T follicular helper cell (primary cell): Measurements from ENCODE around the gene GPC5.
"Not testable (repeated sequence)": the region's sequence is repeated elsewhere in the genome, so short reads cannot be mapped to it uniquely, and the experiment has no call there.

Source experiments
- DNase-seq: peaks from one replicate; pipeline ENCODE4 v3.0.0-alpha.2; 2020; ENCODE audit warnings: low read depth

Gene GPC5

DNA sequence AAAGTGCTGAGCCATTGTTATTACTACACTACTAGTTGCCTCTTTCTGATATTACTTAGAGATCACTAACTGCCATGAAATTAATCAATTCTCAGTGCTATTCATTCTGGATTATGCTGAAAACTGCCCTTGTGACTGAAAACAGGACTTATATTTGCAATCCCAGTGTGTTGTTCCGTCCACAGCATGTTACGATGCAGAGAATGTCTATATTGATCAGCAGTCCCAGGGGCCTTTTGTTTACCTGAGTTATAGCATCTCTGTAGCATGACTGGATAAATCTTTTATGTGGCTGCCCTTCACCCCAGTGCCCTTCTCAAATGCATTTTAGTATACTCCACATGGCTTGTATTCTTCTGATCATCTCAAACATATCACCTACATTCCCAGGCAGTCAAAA, 251.0 kb downstream of the GPC5 start:
- no peak for DNase-seq

DNA sequence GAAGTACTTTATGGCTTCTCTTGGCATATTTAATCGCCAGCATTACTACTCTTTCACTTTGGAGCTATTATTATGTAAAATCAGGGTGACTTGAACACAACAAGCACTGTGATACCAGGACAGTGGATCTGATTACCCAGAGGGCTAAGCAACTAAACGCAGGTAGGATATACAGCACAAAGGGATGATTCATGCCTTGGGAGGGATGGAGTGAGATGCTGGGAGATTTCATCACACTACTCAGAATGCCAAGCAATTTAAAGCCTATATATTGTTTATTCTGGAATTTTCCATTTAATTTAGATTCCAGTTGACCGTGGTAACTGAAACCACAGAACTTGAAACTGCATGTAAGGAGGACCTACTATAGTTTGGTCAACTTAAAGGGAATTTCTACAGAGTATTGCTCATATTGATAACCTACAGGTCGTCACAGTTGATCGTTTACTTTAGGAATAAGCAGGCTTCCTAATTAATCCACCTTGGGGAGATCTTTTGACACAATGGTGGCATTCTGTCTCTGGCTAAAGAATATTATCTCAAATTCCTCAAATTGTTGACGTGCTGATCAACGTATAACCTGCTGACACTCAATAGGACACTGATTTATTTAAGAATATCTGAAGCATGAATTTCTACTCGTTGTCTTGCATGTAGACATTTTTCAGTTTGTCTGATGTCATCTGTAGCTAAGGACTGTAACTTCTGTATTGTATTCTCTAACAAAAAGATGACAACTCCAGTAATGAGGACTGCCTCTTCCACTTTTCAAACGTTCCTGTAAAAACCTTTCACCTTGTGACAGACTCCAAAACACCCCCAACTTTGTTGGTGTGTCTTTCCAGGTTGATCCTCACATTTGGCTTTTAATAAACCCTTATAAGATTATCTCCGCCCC, 254.2 kb downstream of the GPC5 start:
- no peak for DNase-seq

DNA sequence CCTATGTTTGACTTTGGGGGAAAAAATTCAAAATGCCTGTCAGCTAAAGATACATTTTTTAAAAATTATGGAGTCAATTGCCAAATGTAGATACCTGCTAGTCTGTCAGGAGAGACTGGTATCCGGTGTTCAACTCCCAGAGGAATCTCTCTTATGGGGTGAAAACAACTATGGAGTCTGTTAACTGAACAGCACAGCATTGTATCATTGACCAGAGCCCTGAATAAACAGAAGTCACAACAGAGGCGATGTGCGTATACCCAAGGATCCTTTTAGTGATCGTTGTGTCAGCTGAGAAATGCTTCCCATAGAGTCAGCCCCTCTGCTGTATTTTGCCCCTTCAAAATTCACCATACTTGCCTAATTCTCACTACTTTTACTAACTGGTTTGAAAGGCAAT, 257.3 kb downstream of the GPC5 start:
- DNase-seq, result no peak

DNA sequence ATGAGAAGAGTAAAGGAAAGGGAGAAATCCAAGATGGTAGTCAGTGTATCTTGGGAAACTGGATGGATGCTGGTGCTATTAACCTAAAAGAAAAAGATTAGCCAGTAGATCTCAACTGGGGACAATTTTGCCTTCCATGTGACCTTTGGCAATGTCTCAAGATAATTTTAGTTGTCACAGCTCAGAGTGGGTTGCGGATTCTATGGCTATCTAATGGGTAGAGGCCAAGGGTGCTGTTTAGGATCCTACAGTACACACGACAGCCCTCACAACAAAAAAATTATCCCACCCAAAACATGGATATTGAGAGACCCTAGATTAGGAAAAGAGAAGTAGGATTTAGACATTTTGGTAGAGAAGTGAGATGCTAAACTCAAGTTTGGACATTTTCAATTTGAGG, 258.9 kb downstream of the GPC5 start:
- DNase-seq, result no peak

DNA sequence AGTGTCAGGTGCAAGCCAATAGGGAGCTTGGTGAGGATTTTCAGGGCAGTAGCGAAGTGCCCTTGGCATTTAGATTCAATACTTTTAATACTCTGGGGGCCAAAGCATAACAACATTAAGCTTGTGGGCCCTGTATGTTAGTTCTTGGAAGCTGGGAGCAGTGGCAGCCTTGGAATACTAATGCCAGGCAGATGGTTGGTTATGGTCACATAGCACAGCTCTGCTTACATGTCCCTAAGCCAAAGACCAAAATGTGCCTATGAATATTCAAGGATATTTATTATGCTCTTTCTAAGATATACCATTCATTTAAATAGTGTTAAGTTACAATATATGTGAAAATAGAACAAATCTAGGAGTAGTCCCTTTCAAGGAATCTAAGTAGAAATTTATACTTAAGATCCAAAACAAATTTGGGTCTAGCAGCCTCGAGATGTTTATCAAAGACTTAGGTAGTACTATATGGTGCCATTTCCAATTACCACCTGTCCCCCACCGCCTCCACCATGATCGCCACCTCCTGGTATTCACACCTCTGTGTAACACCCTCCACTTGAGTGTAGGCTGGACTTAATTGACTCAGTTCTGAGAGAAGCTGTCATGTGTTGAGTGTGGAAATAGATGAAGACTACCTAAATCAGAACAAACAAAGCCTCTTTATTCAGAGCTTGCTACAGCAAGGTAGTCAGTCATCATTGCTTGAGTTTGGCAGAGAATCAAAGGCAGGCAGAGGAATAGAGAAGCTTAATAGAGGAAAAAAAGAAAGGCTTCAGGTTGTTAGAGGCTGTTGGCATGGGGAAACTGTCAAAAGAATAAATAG, 261.0 kb downstream of the GPC5 start:
- DNase-seq, result no peak

DNA sequence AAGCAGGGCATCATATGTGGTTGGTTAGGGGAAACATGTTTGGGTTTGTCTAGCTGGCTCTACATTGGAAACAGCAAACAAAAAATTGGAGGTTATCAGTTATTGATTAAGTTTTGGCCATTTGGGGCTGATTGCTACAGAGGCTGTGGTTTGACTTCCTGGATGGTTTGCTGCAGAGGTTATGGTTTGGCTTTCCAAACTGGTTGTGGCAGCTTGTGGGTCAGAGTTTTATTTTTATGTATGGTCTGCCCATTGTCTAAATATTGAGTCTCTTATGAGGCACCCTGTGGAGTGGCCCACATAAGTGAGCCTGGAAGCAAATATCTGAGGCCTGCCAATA, 261.6 kb downstream of the GPC5 start:
- DNase-seq, result no peak

DNA sequence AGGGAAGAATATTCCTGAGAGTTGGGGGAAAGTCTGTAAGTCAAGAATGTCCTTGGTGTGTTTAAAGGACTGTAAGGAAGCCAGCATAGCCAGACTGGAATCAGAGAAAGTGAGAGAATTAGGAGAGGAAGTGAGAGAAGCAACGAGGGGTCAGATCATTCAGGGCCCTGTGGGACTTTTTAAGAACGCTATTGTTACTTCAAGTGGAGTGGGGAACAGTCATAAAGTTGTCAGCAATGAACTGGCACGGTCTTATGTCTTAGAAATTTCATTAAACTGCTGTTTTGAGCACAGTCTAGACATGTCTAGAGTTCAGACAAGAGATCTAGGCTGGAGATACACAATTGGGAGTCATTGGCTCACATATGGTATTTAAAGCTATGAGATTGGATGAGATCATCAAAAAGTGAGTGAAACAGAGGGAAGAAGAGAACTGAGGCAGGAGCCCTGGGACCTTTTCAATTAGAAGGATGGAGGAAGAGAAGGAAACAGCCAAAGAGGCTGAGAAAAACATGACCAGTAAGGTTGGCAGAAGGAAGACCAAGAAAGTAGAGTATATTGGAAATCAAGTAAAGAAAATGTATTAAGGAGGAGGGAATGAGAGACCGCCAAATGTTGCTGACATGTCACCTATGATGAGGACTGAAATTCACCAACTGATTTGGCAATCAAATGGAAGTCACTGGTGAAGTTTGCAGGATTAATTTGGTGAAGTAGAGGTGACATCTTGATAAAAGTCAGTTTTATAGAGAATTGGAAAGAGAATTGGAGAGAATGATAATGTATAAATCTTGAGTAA, 263.5 kb downstream of the GPC5 start:
- DNase-seq, result no peak

DNA sequence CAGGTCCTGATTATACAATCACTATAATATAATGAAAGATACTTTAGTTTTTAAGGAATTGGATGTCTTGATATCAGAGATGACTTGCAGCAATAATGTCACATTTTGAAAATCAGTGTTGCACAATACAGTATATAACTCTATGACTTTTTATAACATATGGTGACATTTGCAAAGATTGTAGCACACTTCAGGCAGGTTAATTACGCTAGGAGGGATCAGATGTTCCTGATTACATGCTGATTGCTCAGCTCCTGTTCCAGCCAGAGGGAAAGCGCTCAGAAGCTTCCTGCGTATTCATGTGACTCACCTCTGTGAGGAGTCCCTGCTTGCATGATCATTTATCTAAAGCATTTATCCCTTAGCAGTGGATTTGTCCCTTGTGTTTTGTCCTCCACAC, 265.6 kb downstream of the GPC5 start:
- no peak for DNase-seq

DNA sequence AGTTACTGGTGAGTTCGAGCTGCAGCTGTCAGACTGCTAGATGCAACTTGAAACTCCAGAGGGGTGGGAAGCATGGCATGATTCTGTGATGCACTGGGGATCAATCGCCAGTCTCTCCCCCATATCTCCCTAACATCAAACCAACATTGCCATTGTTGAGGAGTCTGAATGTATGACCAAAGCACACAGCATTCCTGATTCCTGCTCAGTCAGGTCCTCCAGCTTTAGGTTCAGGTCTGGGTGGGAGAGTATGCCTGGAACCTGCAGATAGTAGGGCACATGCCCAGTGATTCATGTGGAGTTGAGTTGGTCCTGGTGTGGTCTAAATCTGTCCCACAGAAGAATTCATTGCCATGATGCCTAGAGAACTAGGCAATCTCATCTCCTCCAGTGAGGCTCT, 269.1 kb downstream of the GPC5 start:
- no peak for DNase-seq

DNA sequence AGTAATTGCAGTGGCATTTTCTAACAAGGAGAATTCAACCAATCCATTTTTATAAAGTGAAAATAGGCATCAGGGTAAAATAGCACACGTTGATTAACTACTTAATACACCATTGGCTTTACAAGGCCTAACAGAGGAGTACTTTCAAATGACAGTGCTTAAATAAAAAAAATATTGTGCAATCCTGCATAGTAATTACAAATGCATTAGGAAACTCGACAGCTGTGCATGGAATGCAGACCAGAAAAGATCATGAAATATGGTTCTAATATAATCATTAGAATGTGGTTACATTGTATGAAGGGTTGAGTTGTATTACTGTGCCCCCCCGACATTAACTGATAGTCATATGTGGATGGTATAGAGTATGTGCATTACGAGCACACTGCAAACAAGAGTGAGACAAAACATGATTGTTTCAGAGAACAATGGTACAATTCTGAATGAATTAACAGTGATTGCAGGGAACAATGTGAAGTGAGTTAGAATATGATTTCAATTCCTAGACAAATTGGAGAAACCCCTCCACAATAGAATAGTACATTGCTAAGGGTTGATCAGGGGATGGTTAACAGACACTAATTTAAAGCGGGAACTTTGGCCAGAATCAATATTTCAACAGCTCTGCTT, 270.6 kb downstream of the GPC5 start:
- no peak for DNase-seq

DNA sequence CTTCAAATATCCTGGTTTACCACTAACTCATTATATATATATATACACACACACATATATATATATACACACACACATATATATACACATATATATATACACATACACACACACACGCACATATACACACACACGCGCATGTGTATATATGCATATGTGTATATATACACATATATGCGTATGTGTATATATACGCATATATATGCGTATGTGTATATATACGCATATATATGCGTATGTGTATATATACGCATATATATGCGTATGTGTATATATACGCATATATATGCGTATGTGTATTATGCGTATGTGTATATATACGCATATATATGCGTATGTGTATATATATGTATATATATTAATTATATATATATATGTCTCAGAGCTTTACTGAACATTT, 275.9 kb downstream of the GPC5 start:
- DNase-seq, result not testable (repeated sequence)

DNA sequence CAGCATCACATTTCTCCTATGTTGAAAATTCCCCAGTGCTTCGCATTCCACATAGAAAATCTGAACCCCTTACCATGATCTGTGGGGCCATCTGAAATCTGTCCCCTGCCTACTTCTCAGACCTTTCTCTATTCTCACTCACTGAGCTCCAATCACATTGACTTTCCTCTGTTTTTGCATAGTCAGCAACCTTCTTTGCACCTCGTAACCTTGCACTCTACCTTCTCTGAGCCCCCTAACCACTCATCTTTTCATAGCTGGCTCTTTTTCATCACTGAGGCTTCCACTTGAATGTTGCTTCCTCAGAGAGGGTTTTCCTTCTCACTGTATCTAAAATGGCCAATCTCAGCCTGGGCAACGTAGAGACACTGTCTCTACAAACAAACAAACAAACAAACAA, 286.3 kb downstream of the GPC5 start:
- no peak for DNase-seq

DNA sequence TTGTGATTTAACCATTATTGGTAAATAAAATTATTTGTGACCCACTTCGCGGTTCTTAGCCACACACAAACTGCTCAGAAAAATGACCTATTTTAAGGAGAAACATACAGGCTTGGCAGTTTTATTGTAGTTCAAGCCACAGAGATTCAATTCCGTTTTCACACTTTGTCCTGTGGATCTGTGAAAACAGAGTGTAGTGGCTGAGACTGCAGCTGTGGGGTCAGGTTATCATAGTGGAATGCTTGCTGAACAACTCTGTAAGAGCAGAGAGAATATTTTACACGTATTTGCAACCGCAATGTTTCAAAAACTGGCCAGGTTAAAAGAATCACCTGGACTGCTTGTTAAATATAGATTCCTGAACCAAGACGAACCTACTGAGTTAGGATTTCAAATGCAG, 292.5 kb downstream of the GPC5 start:
- DNase-seq, result no peak

DNA sequence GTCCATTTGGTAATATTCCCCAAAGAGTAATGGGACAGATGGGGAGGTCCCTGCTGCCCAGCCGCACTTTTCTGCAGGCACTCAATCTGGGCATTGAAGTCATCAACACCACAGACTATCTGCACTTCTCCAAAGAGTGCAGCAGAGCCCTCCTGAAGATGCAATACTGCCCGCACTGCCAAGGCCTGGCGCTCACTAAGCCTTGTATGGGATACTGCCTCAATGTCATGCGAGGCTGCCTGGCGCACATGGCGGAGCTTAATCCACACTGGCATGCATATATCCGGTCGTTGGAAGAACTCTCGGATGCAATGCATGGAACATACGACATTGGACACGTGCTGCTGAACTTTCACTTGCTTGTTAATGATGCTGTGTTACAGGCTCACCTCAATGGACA, 295.0 kb downstream of the GPC5 start:
- no peak for DNase-seq

DNA sequence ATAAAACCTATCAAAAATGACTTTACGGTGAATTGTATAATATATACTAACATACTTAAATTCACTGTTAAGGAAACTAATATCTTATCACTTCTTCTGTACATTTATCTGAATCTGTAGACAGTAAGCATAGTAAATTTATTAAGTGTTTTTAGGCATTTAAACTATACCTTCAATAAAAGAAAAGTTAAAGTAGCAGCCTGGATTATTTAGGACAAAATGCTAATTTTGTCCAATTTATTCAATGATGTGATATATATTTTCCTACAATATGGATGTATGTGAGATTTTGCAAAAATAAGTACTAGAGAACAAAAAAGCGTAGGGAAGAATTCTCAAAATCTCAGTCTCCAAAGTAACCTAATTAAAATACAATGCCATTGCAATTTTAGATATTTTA, 299.9 kb downstream of the GPC5 start:
- DNase-seq, result no peak

DNA sequence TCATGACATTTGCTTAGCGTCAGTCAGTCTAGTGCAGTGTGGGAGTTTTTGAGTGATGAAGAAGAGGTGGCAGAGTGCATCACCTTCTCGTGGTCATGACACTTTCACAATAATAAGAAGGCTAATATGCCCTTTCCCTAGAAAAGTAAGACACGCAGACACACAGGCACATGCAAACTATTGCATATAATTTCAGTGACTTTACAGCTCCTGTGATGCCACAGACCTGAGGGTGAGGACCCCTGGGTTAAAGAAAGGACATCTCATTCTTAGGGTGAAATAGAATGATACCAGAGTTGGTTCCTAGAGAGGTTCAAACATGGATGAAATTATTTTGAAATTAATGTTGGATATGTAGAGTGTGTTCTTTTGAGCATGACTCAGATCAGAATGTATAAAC, 300.3 kb downstream of the GPC5 start:
- DNase-seq, result no peak

DNA sequence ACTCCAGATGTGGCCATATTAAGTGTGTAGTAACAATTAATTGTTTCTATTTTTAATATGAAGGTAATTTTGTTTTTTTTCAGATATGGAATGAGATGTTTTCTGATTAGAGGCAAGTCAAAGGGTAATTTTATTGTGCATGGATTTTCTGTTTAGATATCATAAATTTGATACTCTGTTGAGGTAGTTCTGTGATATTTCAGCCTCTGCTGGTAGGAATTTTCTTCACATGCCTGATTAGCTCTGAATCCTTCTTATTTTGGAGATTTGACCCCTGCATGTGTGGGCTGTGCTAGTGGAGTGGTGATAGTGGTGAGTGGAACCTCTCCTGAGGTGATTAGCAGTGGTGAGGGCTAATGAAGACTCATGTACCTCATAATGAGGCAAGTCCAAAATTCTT, 301.4 kb downstream of the GPC5 start:
- DNase-seq, result no peak

DNA sequence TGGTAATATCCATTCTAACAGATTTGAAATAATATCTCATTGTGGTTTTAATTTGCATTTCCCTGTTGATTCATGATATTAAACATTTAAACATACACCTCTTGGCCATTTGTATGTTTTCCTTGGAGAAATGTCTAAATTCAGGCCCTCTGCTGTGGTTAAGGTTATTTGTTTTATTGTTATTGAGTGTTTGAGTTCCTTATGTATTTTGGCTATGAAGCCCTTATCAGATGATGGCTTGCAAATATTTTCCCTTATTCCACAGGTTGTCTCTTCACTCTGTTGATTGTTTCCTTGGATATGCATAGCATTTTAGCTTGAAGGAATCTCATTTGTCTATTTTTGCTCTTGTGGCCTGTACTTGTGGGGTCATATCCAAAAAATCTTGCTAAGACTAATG, 303.6 kb downstream of the GPC5 start:
- DNase-seq, result no peak

DNA sequence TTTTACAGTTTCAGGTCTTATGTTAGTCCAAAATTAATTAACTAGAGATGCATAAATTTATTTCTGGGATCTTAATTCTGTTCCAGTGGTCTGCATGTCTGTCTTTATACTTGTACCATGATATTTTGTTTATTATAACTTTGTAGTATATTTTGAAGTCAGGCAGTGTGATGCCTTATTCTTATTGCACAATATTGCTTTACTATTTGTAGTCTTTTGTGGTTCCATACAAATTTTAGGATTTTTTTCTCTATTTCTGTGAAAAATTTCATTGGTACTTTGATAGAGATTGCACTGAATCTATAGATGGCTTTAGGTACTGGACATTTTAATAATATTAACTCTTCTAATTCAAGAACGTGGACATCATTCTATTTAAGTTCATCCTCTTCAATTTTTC, 304.0 kb downstream of the GPC5 start:
- DNase-seq, result no peak

DNA sequence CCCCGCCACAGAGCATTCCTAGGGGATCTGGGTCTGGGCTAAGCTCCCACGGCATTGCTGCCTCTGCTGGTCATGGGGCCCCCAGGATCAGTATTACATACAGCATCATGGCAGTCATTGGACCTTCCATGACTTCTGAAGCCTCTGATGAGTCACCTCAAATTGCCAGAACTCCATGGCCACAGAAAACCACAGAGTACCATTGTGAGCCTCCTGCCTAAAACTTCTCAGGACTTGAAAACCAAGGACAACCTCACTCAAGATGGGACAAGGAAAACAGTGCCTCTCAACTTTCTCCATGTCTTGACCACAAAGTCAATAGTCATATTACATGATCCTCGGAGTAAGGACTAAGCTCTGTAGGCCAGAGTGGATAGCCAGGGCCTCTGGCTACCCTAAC, 306.0 kb downstream of the GPC5 start:
- no peak for DNase-seq

DNA sequence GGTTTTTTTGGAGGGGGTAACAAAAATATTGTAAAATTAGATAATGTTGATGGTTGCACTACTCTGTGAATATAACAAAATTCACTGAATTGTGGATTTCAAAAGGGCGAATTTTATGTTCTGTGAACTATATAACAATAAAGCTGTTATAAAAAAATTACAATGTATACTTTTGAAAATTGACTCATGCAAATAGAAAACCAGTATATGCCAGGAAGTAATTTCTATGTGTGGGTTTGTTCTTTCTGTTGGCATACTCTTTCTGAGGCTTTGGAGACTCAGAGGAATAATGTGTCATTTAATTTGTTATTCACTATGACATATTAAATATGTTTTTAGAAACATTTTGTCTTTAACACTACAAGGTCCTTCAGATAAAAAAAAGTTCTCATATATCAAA, 310.1 kb downstream of the GPC5 start:
- DNase-seq, result no peak

DNA sequence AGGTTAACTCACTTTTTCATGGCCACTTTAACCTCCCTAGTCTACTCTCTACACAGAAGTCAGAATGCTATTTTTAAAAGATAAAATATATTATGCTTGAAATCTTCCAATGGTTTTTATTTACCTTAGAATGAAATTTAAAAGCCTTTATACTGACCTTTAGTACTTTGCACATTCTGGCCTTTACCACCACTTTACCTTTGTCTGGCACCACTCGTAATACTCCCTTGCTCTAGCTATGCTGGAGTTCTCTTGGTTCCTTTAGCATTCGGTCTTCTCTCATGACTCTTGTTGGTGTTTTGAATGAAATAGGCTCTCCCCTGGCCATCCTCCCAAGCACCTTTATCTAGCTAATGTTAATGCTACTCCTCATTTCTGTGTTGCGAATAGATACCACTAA, 310.8 kb downstream of the GPC5 start:
- no peak for DNase-seq
